MM.1S (cell line): ENCODE measurements around the gene CRTAC1.

Experiments
- EZH2 ChIP-seq: fragments of 300-600 bp; sonication (generic); optimal IDR thresholded peaks from 2 replicates; pipeline ENCODE3; 2017; ENCODE audit warnings: low read depth, mild to moderate bottlenecking, antibody characterized with exemption, low read length, mixed read lengths
- EZH2phosphoT487 ChIP-seq: fragments of 300-600 bp; sonication (generic); IDR thresholded peaks from 2 replicates; pipeline ENCODE4 v1.6.1; 2018; ENCODE audit warnings: antibody characterized with exemption, low read length
- TF ChIP-seq, protein P1 (sequence below): fragments of 300-600 bp; sonication (generic); IDR thresholded peaks from 2 replicates; pipeline ENCODE4 v1.5.1; 2016; ENCODE audit warnings: antibody characterized with exemption, low read length, mixed read lengths

DNA sequence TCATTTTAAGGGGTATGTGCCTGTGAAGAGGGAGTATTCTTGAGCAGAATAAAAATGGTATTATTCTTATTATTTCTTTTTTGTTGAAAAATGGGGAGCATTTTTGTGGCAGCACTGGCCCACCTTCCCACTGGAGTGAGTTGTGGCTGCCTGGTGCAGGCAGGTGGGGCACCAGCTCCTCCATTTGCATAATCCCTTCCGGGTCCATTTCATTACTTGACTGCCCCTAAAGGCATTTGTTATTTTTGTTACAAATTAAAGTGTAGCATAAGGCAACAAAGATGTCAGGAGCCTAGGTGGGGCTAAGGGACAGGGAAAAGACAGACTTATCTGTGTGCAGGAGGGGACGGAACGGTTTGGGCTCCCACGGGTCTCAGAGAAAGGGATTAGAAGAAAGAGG, 154.0 kb downstream of the CRTAC1 start:
- TF ChIP-seq, protein P1, sequence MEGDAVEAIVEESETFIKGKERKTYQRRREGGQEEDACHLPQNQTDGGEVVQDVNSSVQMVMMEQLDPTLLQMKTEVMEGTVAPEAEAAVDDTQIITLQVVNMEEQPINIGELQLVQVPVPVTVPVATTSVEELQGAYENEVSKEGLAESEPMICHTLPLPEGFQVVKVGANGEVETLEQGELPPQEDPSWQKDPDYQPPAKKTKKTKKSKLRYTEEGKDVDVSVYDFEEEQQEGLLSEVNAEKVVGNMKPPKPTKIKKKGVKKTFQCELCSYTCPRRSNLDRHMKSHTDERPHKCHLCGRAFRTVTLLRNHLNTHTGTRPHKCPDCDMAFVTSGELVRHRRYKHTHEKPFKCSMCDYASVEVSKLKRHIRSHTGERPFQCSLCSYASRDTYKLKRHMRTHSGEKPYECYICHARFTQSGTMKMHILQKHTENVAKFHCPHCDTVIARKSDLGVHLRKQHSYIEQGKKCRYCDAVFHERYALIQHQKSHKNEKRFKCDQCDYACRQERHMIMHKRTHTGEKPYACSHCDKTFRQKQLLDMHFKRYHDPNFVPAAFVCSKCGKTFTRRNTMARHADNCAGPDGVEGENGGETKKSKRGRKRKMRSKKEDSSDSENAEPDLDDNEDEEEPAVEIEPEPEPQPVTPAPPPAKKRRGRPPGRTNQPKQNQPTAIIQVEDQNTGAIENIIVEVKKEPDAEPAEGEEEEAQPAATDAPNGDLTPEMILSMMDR, result no peak
- TF ChIP-seq EZH2 (no peak), EZH2phosphoT487 (no peak)
